Keratinocyte (primary cell): ENCODE data around the gene NFASC.

Experiments used
- CTCF ChIP-seq, 3 experiments: IDR thresholded peaks in 1 of 3; conservative IDR thresholded peaks in 1 of 3; optimal IDR thresholded peaks in 1 of 3; 2 replicates in 2 of 3; 3 replicates in 1 of 3; pipeline versions ENCODE3 to v1.5.1; 2011; ENCODE audit warnings: low read length in 3 of 3, mild to moderate bottlenecking in 3 of 3, moderate library complexity in 2 of 3, control low read depth in 1 of 3, inconsistent platforms in 1 of 3; ENCODE audit not compliant: insufficient read depth in 2 of 3; ENCODE audit errors: extremely low read depth in 1 of 3
- EZH2 ChIP-seq: IDR thresholded peaks from one replicate; pipeline ENCODE4 v1.6.1; 2012; ENCODE audit warnings: inconsistent platforms, mild to moderate bottlenecking, low read length, moderate library complexity

- TF ChIP-seq CTCF (optimal IDR thresholded peaks at IDR 0.05 in 1 of 3, IDR thresholded peaks at IDR 0.05 in 1 of 3, conservative IDR thresholded peaks at IDR 0.05 in 1 of 3; ENCODE audit: extremely low read depth in 1 of 3, insufficient read depth in 2 of 3, low read length in 3 of 3) (no peak), EZH2 (no peak)
Observed at GRCh38 chr1:204983136-204983535, 112.5 kb downstream of the NFASC start.
